Panc1 (cell line): ENCODE results near the gene KRT77. TPM values are rescaled to one million over a fixed set of nuclear protein-coding genes. Genes with fewer than 3 reads are reported as not detected.

Source experiments
- ATAC-seq: fragments of 200-7000 bp; cut with Tn5 transposase; 2 replicates; pipeline ENCODE4 v1.9.1; 2020; ENCODE audit warnings: mild to moderate bottlenecking, moderate library complexity
- BruUV-seq: library from RNA; stranded (reverse); fragments of 400-500 nt; replicated peaks from 2 replicates; lab custom pipeline; 2021; lab: Mats Ljungman, UMichigan
- CTCF ChIA-PET: fragments of 300-600 bp; sonication (Branson Sonifier 250); formaldehyde crosslinking; loops from one replicate; lab custom pipeline; 2022; ENCODE audit warnings: antibody characterized with exemption; lab: Charles Lee
- POLR2A ChIA-PET: fragments of 300-600 bp; sonication (Branson Sonifier 250); formaldehyde crosslinking; loops from one replicate; lab custom pipeline; 2022; ENCODE audit warnings: antibody characterized with exemption; lab: Charles Lee
- DNase-seq: peaks from one replicate; pipeline ENCODE4 v3.0.0-alpha.2; 2010; ENCODE audit warnings: low read depth, low spot score
- H3K27ac ChIP-seq: 2 replicates; pipeline ENCODE4 v1.5.1; 2011; ENCODE audit warnings: mild to moderate bottlenecking, low read length, inconsistent platforms
- H3K27me3 ChIP-seq: fragments of 200-500 bp; sonication (Bioruptor generic); 2 replicates; pipeline ENCODE4 v1.6.0; 2014; ENCODE audit warnings: low read length, inconsistent platforms; ENCODE audit not compliant: control insufficient read depth, insufficient read depth
- H3K36me3 ChIP-seq: fragments of 200-500 bp; sonication (Bioruptor generic); 2 replicates; pipeline ENCODE4 v1.5.1; 2014; ENCODE audit warnings: inconsistent platforms, mild to moderate bottlenecking, low read length, moderate library complexity; ENCODE audit not compliant: control insufficient read depth, insufficient read depth
- H3K4me1 ChIP-seq: 2 replicates; pipeline ENCODE4 v1.5.1; 2011; ENCODE audit warnings: inconsistent platforms, mild to moderate bottlenecking, low read length, moderate library complexity; ENCODE audit not compliant: control insufficient read depth, insufficient read depth
- H3K4me3 ChIP-seq, 2 experiments: 2 replicates each; pipeline ENCODE4 v1.5.1; 2011 to 2012; ENCODE audit warnings: low read depth in 2 of 2, low read length in 2 of 2, mild to moderate bottlenecking in 2 of 2, inconsistent platforms in 1 of 2, moderate library complexity in 1 of 2
- H3K9me3 ChIP-seq: fragments of 200-500 bp; sonication (Bioruptor generic); 2 replicates; pipeline ENCODE4 v1.5.1; 2014; ENCODE audit warnings: low read depth, mild to moderate bottlenecking, inconsistent platforms, low read length, moderate library complexity; ENCODE audit not compliant: control insufficient read depth, insufficient read depth
- POLR2AphosphoS5 ChIP-seq: IDR thresholded peaks from 2 replicates; pipeline ENCODE4 v1.6.1; 2012; ENCODE audit warnings: mild to moderate bottlenecking, low read depth, low read length, moderate library complexity
- SIN3A ChIP-seq: IDR thresholded peaks from 2 replicates; pipeline ENCODE4 v1.6.1; 2012; ENCODE audit warnings: low read depth, mild to moderate bottlenecking, low read length, moderate library complexity, borderline replicate concordance; ENCODE audit not compliant: insufficient read depth
- TCF7L2 ChIP-seq: IDR thresholded peaks from 2 replicates; pipeline ENCODE4 v1.6.1; 2011; ENCODE audit warnings: mild to moderate bottlenecking, low read depth, low read length, inconsistent platforms
- in situ Hi-C: cut with HindIII; loops from 2 replicates; pipeline ENCODE4 v1.10.0; 2016; ENCODE audit warnings: low sequenced_read_pairs, low pct_unique_long_range_greater_than_20kb
- intact Hi-C: fragments of 100-400 bp; cut with micrococcal nuclease; formaldehyde crosslinking; loops from one replicate; pipeline ENCODE4 v1.10.0; 2022; ENCODE audit not compliant: unreplicated experiment
- total RNA-seq: library from RNA; stranded (reverse); gene quantifications from one replicate; pipeline ENCODE4 v1.2.1, GENCODE V29; 2021; ENCODE audit not compliant: unreplicated experiment
- TF ChIP-seq, protein P1 (sequence below): fragments of 450-650 bp; IDR thresholded peaks from 2 replicates; pipeline ENCODE4 v1.5.1; 2017; ENCODE audit warnings: mild to moderate bottlenecking
- TF ChIP-seq, protein P2 (sequence below), 2 experiments: IDR thresholded peaks; 2 replicates each; pipeline ENCODE4 v1.6.1; 2011 to 2012; ENCODE audit warnings: low read depth in 2 of 2, control low read depth in 1 of 2, low read length in 1 of 2, mild to moderate bottlenecking in 1 of 2, moderate library complexity in 1 of 2; ENCODE audit not compliant: insufficient read depth in 1 of 2

The KRT77 gene
- total RNA-seq, 1 experiment from 2014 or later, result not detected

DNA sequence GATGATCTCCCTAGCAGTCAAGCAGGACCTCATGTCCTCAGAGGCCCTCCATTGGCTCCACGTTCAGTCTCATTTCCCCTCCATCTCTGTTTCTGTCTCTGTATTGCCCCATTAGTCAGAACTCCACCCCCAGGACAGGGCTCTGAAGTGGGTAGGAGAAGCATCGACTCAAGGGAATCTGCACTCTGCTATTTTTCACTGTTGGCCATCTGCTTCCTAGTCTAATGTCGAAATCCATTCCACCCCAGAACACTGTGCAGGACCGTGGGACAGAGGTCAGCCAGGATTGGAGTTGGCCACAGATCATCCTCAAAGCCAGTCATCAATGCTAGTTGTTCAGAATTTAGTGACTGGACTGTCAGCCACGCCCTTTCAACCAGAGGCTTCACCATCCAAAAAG lies 10.1 kb downstream of the KRT77 start:
- H3K4me3 ChIP-seq, result no peak overlapping the region
- no peak for ATAC-seq
- no peak for TF ChIP-seq SIN3A
- TF ChIP-seq, protein P1, sequence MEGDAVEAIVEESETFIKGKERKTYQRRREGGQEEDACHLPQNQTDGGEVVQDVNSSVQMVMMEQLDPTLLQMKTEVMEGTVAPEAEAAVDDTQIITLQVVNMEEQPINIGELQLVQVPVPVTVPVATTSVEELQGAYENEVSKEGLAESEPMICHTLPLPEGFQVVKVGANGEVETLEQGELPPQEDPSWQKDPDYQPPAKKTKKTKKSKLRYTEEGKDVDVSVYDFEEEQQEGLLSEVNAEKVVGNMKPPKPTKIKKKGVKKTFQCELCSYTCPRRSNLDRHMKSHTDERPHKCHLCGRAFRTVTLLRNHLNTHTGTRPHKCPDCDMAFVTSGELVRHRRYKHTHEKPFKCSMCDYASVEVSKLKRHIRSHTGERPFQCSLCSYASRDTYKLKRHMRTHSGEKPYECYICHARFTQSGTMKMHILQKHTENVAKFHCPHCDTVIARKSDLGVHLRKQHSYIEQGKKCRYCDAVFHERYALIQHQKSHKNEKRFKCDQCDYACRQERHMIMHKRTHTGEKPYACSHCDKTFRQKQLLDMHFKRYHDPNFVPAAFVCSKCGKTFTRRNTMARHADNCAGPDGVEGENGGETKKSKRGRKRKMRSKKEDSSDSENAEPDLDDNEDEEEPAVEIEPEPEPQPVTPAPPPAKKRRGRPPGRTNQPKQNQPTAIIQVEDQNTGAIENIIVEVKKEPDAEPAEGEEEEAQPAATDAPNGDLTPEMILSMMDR, result no peak
- TF ChIP-seq POLR2AphosphoS5, result no peak
- TF ChIP-seq, protein P2, sequence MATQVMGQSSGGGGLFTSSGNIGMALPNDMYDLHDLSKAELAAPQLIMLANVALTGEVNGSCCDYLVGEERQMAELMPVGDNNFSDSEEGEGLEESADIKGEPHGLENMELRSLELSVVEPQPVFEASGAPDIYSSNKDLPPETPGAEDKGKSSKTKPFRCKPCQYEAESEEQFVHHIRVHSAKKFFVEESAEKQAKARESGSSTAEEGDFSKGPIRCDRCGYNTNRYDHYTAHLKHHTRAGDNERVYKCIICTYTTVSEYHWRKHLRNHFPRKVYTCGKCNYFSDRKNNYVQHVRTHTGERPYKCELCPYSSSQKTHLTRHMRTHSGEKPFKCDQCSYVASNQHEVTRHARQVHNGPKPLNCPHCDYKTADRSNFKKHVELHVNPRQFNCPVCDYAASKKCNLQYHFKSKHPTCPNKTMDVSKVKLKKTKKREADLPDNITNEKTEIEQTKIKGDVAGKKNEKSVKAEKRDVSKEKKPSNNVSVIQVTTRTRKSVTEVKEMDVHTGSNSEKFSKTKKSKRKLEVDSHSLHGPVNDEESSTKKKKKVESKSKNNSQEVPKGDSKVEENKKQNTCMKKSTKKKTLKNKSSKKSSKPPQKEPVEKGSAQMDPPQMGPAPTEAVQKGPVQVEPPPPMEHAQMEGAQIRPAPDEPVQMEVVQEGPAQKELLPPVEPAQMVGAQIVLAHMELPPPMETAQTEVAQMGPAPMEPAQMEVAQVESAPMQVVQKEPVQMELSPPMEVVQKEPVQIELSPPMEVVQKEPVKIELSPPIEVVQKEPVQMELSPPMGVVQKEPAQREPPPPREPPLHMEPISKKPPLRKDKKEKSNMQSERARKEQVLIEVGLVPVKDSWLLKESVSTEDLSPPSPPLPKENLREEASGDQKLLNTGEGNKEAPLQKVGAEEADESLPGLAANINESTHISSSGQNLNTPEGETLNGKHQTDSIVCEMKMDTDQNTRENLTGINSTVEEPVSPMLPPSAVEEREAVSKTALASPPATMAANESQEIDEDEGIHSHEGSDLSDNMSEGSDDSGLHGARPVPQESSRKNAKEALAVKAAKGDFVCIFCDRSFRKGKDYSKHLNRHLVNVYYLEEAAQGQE (IDR thresholded peaks at IDR 0.05; ENCODE audit: insufficient read depth in 1 of 2, low read depth in 2 of 2, low read length in 1 of 2), result no peak
- no peak for TF ChIP-seq TCF7L2
- in situ Hi-C loops, result no loop called here
- BruUV-seq, result no TSS peak
- no peaks in the 10 kb centered on the region for H3K36me3 ChIP-seq
- no peaks in the 10 kb centered on the region for H3K9me3 ChIP-seq
- H3K4me1 ChIP-seq, result no peaks in the 10 kb centered on the region; the same call in 1 of the 2 replicates
- no peak for DNase-seq
- POLR2A ChIA-PET, result no interaction called here
- intact Hi-C loops, result no loop called here
- CTCF ChIA-PET, result no interaction called here
- peaks cover 23% of the 10 kb centered on the region for H3K27me3 ChIP-seq
- no peak overlapping the region for H3K27ac ChIP-seq

DNA sequence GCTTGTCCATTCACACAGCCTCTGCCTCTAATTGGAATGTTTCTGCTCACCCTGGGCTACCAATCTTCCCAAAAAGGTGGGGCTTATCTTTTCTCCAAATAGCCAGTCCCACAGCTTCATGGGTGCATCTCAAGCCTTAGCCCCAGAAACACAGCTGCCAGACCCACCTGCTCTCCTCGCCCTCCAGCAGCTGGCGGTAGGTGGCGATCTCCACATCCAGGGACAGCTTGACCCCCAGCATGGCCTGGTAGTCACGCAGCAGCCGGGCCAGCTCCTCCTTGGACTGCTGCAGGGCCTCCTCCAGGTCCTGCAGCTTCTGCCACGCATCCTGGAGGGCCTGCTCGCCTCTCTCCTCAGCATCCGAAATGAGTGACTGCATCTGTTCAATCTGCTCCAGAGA lies 11.1 kb downstream of the KRT77 start:
- Histone ChIP-seq H3K9me3 (no peaks in the 10 kb centered on the region), H3K27ac (no peak overlapping the region), H3K4me3 (no peak overlapping the region), H3K4me1 (no peaks in the 10 kb centered on the region; the same call in 1 of the 2 replicates), H3K36me3 (no peaks in the 10 kb centered on the region), H3K27me3 (peaks cover 21% of the 10 kb centered on the region)
- intact Hi-C loops (no loop called here), in situ Hi-C loops (no loop called here)
- no TSS peak for BruUV-seq
- no peak for DNase-seq
- CTCF ChIA-PET, result interaction anchor here (0.7 kb wide), 1 partner anchor 178 kb away, joined by 3 read pairs; no protein-coding TSS in a partner anchor
- POLR2A ChIA-PET, result no interaction called here
- peak; percentile 53; the same call in 1 of the 2 replicates for ATAC-seq
- TF ChIP-seq, protein P1, result peak; percentile 65; the same call in 1 of the 2 replicates
- TF ChIP-seq TCF7L2 (no peak), SIN3A (no peak), POLR2AphosphoS5 (no peak)
- TF ChIP-seq, protein P2 (IDR thresholded peaks at IDR 0.05; ENCODE audit: insufficient read depth in 1 of 2, low read depth in 2 of 2, low read length in 1 of 2), result no peak
